ENCODE results near the gene RAPGEF3.

The RAPGEF3 gene

GRCh38 chr12:47781479-47782371 is 23.0 kb upstream of the RAPGEF3 start:
- TF ChIP-seq CTCF (IDR thresholded peaks at IDR 0.05; ENCODE audit: borderline replicate concordance, control extremely low read depth, extremely low read depth, insufficient read depth, missing control alignments), result no peak
- no peak for DNase-seq (ENCODE audit: low spot score)
- in situ Hi-C loops (cut with MboI; ENCODE audit: low sequenced_read_pairs, unreplicated experiment), result no loop called here

GRCh38 chr12:47779943-47780504 is 21.3 kb upstream of the RAPGEF3 start:
- in situ Hi-C loops (cut with MboI; ENCODE audit: low sequenced_read_pairs, unreplicated experiment), result loop anchor here (10.0 kb wide), 1 partner anchor 65 kb away; no protein-coding TSS in a partner anchor
- TF ChIP-seq CTCF (IDR thresholded peaks at IDR 0.05; ENCODE audit: borderline replicate concordance, control extremely low read depth, extremely low read depth, insufficient read depth, missing control alignments), result no peak
- DNase-seq (ENCODE audit: low spot score), result no peak

GRCh38 chr12:47779301-47779942 is 20.7 kb upstream of the RAPGEF3 start:
- in situ Hi-C loops (cut with MboI; ENCODE audit: low sequenced_read_pairs, unreplicated experiment), result loop anchor here (10.0 kb wide), 1 partner anchor 65 kb away; no protein-coding TSS in a partner anchor

GRCh38 chr12:47778881-47779280 is 20.2 kb upstream of the RAPGEF3 start:
- in situ Hi-C loops (cut with MboI; ENCODE audit: low sequenced_read_pairs, unreplicated experiment), result loop anchor here (10.0 kb wide), 1 partner anchor 64 kb away; no protein-coding TSS in a partner anchor
- no peak for DNase-seq (ENCODE audit: low spot score)
- TF ChIP-seq CTCF (IDR thresholded peaks at IDR 0.05; ENCODE audit: borderline replicate concordance, control extremely low read depth, extremely low read depth, insufficient read depth, missing control alignments), result no peak

More at GRCh38 chr12:47779301-47779942, 20.7 kb upstream of the RAPGEF3 start:
- peak; percentile 92 for DNase-seq (ENCODE audit: low spot score)
- peak; percentile 85 for TF ChIP-seq CTCF (IDR thresholded peaks at IDR 0.05; ENCODE audit: borderline replicate concordance, control extremely low read depth, extremely low read depth, insufficient read depth, missing control alignments)

DNA sequence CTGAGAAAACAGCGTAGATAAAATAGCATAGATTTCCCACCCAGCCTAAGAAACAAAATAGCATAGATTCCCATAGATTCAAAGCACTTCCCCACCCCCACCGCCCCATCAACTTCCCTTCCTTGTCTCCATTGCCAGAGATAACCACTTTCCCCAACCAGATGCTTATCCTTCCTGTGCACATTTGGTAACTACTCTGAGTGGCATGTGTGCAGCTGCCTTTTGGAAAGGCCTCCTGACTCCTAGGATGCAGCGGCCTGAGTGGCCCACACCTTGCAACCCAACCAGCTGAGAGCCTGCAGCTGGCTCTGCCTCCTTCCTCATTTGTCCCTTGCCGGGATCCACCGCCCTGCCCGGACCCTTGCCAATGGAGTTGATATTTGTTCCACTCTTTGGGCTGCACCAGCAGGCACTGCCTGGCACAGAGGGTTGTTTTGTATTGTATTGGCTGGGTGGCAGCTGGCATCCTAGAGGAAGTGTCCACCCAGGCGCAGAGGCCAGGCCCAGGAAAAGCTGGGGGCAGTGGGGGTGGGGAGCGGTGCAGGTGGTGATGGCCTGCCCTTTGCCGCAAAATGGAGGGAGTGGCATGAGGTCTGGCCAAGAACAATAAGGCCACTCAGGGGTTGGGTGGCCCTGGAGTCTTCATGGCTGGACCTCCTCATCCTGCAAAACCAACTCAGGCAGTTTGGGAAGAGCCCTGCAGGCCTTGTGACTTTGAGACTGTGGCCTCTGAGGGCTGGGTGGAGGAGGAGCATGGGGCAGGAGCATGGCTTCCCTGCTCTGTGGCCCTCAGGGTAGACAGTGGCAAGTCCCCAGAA is 19.3 kb upstream of the RAPGEF3 start:
- in situ Hi-C loops (cut with MboI; ENCODE audit: low sequenced_read_pairs, unreplicated experiment), result loop anchor here (10.0 kb wide), 1 partner anchor 63 kb away; no protein-coding TSS in a partner anchor
- TF ChIP-seq CTCF (IDR thresholded peaks at IDR 0.05; ENCODE audit: borderline replicate concordance, control extremely low read depth, extremely low read depth, insufficient read depth, missing control alignments), result no peak
- DNase-seq (ENCODE audit: low spot score), result no peak
